SW 1271 (cell line): ENCODE results near the gene UNKL.

ENCODE experiments used
- DNase-seq, 2 experiments: peaks; one replicate each; lab custom pipeline; 2025; lab: John Stamatoyannopoulos, UW

Gene UNKL

DNA sequence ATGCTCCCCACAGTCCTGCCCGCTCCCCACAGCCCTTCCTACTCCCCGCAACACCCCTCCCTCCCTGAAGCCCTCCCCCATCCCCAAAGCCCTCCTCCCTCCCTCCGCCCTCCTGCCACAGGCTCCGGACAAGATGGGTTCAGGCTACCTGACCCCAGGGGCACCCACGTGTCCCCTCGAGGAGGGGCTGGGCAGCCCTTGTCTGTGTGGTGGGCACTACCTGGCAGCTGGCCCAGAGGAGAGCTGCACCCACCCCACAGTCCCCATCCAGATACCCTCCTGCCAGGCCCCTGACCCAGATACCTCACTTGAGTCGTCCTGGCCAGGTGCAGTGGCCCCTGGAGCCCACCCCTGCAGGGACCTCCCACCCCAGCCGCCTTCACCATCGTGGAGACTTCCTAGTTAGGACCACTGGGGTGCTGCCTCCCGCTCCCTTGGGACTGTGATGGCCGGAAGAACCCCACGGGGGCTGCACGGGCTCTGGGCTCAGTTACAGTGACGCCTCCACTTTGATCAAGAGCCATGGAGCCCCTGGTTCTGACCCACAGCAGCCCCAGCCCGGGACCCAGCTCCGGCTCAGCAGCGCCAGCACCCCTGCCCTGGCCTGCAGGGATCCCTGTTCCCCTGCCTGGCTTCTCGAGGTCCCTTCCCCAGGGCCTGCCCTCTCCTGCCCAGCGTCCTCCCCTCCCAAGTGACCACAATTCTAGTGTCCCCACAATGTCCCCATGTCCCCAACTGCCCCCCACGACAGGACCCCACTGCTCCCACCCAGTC is 17.2 kb upstream of the UNKL start:
- no peak for DNase-seq

DNA sequence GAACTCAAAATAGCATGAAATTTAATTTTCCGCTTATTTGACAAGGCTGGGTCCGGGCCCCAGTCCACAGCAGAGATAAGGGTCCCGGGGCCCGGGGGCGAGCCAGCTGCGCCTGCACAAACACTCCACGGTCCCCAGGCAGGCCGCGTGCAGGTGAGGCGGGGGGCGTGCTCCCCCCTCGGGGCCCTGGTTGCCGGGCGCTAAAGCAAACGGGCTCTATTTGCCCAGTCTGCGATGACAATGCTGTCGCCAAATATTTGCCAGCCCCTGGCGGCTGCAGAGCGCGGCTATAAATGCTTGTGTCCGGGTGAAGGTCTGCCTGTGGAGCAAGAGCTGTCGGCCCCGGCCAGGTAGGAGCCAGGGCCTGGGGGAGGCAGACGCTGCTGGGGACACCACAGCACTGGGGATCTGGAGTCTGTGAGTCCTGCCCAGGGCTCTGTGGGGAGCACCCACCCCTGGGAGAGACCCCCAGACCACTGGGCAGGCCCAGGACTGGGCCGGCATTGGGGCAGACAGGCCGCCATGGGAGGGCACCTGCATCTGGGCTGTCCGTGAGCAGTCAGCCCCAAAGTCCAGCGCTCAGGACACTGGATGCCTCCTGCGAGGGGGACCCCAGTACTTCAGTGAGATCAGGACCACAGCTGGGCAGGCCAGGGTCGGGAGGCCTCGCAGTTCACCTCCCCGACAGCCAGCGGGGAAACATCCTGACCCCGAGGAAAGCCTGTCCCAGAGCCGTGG is 16.4 kb upstream of the UNKL start, which contains the start of gene PERCC1:
Gene PERCC1, plus strand, starts transcription at position 320 of the 738 bp plus-strand sequence. CDS start 1,516 bp downstream, outside the sequence.
- DNase-seq: no peak

DNA sequence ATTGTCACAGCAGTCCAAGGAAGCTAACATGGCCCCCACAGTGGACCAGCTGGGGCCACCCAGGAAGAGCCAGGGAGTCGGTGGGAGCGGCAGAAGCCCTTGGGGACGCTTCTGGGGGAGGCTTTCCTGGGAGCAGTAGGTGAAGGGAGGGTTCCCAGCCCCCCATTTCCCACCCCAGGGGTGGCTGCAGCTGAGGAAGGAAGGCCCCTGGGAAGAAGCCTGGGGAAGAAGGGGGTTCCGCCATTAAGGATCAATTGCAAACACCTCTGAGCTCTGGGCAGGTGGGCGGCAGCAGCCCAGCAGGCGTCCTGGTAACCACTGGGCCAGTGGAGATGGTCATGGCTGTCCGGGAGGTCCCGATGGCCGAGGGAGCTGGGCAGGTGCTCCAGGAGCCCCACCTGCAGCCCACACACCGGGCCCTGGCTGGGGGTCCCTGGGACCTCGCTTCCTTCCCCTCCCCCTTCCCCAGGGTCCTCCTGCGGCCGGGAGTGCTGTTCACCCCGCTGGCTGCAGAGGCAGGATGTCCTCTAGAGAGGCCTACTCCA is 15.8 kb upstream of the UNKL start:
- no peak for DNase-seq

DNA sequence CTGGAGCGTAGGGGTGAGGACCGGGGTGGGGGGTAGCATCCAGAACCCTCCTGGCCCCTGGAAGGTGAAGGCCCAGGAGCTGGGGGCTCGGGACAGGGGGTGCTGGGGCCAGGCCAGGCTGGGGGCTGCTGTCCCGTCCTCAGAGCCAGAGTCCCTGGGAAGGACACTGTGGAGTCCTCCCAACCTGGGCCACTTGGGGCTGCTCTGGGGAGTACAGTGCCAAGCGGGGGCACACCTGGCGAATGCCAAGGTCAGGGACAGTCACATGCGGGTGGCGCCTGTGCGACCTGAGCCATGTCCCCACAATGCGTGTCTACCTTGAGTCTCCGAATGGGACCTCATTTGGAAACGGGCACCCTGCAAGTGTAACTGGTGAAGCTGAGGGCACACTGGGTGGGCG is 15.1 kb upstream of the UNKL start:
- DNase-seq: no peak

DNA sequence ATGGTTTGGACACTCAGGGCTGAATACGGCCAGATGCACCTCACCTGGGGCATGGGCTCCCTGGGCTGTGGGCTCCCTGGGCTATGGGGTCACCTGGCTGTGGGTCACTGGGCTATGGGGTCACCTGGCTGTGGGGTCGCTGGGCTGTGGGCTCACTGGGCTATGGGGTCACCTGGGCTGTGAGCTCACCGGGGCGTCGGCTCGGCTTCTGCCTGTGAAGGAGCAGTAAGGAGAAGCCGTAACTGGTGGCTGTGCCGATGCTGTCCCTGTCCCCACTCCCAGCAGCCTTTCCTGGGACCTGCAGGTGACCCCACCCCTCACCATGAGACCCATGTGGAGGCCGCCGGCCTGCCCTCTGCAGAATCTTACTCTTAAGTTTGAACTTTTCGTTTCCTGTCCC is 14.5 kb upstream of the UNKL start:
- DNase-seq: no peak

DNA sequence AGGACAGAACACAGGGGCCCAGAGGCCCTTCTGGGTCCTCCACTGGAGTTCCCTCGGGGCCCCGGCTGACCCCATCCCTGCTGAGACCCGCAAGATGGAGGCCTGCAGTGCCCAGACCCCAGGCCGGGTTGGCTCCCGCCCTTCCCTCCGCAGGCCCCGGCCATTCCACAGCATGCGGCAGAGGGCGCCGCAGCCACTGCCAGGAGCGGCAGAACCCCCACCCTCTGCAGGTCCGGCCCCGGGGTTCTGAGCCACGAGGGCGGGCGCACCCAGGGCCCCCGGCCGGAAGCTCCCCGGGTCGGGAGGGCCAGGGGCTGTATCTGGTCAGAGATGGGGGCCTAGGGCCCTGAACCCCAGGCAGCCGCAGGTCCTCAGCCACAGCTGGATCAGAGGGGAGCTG is 14.0 kb upstream of the UNKL start:
- DNase-seq: no peak

DNA sequence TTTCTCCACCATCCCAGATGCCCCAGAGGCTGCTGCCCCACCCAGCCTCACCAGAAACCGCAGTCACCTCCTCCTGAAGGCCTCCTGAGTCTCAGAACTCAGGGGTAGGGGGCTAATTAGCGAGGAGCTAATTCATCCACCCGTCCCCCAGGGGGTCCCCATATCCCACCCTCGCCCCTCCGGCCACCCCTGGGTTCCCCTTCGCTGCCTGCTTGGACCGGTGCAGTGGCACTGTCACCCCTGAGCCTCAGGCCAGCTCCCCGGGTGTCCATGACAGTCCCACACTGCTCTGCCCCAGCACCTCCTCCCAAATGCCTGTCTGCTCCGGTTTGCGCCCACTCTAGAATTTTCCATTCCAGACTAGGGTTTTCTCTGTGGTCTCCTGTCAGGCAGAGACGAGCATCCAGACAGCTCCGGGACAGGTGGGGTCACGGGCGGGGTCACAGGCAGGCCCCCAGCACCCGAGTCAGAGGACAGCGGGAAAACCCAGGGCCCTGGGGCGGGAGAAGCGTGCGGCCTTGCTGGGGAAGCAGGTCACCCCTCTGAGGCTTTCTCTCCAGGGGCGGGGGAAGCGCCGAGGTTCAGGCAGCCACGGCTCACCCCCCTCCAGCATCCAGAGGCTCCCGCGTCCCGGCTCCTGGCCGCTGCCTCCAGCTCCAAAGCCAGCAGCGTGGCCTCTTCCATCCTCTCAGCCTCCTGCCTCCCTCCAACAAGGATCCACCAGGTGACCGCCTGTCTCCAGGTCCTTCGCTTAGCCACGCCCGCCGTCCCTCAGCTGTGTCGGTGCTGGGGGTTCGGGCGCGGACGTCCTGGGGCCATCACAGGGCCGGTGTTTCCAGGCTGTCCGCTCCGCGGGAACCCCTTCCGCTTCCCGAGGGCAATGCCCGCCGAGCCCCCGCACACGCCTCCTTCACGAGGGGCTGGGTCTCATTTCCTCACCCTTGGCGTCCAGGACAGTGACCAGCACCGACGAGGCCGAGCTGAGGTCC is 13.3 kb upstream of the UNKL start:
- DNase-seq: no peak

DNA sequence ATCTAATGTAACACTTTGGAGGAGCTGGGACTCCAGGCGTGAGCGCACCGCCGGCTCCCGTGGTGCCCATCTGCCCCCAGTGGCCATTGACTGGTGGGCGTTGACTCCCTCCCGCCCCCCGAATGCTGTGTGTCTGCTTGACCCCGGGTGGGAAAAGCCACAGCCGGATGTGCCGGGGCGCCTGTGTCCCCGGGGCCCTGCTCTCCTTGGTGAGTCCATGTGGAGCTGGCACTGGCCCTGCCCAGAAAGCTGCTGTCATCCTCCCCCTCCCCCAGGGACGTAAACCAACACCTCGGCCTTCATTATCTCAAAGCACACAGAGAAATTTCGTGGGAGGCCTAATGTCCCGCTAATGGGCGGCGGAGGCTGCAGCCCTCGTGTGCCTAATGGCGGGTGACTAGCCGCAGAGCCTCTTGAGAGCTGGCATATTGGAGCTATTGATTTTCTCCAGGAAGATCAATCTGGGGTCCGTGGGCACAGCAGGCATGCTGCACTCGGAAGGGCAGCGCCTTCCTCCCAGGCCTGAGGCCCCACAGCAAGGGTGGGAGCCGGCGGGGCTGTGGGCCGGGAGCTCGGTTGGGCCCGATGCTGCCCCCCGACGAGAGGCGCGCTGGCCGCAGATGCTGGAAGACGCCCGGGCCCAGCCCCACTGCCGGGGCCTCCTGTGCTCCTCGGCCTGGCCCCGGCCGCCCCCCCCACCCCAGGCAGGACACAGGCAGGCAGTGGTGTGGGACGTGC is 12.4 kb upstream of the UNKL start:
- no peak for DNase-seq

DNA sequence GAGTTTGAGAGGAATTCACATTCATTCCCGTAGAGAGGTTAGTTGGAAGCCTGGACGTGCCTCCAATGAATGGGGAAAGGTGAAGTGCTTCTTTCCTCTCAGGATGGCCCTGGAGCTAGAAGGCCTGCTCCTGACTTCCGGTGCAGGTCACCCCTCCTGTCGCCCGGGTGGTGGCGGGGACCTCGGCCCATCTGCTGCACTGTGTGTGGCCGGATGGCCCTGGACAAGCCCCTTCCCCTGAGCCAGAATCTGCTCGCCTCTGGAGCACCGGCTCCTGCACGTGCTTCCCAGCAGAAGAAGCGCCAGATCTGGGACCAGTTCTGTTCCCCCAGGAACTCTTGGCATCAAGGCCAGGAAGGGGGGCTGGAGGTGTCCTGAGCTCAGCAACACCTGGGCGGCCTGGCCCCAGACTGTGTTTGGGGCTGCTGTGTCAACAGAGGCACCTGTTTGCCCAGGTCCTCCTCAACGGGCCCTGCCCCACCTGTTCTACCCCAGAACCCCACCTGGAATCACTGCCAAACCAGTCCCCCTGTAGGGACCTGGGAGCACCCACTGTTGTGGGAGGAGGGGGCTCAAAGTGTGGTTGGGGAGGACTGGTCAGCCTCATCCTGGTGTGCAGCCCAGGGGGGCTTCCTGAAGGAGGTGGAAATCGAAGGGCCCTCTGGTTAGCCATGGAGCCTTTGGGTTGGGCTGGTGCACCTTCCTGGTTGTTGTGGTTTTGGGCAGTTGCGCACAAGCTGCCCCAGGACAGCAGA is 11.3 kb upstream of the UNKL start:
- no peak for DNase-seq

DNA sequence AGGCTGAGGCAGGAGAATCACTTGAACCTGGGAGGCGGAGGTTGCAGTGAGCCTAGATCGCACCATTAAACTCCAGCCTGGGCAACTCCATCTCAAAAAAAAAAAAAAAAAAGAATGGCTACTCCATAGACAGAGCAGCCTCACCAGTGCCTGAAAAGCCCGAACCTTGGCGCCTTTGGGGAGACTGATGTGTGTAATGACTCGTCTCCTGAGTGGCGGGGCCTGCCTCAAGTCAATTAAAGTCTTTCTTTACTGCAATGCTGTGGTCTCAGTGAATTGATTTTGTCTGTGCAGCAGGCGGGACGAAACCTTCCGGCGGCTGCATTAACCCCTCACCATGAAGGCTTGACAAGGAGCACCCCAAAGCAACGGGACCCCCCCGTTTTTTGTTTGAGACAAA is 9.5 kb upstream of the UNKL start:
- no peak for DNase-seq

DNA sequence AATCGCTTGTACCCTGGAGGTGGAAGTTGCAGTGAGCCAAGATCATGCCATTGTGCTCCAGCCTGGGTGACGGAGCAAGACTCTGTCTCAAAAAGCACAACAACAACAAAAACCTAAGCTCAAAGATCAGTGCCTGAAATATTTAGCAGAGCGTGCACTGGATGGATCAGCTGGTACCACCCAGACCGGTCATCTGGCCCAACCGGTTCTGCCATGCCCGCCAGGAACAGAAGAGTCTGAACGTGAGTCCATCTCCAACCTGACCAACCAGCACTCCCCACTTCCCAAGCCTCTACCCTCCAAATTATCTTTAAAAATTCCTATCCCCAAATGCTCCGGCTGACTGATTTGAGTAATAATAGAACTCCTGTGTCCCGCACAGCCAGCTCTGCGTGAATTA is 7.6 kb upstream of the UNKL start:
- no peak for DNase-seq

DNA sequence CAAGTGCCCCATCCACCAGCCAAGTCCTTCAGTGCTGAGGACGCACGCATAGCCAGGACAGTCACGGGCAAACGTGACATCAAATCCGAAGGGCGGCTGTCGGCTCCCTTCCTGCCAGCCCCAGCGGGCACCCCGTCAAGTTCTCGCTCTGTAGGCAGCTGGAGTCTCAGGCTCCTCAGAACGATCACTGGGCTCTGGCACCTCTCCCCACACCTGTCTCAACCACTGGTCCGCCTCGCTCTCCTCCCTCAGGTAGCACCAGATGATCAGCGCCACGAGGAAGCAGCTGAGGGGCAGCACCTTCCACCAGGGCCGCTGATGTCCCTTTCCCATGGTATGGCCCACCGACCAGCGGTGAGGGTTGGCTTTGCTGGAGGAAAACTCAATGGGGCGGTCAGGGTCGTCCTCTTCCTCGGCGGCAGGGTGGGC is 5.6 kb upstream of the UNKL start:
- no peak for DNase-seq

DNA sequence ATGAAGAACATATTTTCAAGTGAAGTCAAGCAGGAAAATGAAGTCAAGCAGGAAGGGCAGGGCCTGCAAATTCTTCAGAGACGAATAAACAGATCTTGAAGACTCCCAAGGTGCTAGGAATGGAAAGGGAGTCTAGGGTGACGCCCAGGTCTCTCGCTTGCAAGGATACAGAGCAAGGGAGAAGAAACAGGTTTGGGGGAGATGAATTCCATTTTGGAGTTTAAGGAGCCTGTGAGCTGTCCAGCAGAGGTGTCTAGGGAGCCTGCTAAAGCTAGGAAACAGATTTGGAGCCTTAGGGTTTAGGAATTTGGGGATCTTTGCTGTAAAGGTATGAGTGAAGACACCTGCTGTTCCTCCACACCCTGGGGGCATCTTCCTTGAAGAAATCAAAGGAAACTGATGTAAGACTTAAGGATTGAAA is 2.0 kb upstream of the UNKL start:
- peak in 1 of 2 experiments; percentile 11 for DNase-seq

DNA sequence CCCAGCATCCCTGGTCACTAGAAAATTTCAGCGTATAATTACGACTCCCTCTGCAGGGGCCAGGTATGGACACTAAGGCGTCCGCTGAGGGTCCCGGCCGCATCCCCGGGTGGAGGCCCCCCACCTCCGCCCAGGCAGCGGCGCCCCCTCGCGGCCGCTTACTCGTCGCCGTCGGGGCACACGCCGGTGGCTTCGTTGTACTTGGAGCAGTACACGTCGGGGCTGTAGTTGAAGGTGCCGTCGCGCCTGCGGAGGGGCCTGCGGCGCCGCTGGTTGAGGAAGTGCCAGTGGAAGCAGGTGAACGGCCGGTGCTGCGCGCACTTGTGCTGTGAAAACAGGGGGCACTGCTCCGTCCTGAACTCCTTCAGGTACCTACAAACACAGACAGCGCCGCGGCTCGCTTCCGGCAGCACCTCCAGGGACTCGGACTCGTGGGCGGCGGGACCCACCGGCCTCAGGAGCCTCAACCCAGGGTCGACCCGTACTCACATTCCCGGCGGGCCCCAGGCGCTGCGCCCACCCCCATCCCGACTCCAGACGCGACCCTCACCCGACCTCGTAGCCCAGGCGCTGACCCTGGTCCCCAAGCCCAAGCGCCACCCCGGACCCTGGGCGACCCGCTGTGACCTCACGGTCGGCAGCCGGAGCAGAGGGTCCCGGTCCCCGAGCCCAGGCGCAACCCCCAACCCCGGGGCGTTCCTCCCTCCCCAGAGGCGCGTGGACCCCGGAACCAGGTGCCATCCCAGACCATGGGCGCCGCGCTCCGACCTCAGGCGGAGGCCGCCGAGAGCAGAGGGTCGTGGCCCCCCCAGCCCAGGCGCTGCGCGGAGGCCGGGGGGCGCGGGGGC is 596 bp downstream of the UNKL start:
- peak in 1 of 2 experiments; percentile 42 for DNase-seq

DNA sequence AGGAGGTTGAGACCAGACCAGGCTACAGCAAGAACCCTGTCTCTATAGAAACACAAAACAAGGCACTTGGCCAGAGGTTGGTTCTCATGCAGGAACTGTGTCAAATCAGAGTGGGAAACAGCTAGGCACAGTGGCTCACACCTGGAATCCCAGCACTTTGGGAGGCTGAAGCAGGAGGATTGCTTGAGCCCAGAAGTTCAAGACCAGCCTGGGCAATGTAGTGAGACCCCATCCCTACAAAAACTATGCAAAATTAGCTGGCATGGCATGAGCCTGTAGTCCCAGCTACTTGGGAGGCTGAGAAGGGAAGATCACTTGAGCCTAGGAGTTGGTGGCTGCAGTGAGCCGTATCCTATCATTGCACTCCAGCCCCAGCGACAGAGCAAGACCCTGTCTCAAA is 1.7 kb downstream of the UNKL start:
- DNase-seq: no peak

DNA sequence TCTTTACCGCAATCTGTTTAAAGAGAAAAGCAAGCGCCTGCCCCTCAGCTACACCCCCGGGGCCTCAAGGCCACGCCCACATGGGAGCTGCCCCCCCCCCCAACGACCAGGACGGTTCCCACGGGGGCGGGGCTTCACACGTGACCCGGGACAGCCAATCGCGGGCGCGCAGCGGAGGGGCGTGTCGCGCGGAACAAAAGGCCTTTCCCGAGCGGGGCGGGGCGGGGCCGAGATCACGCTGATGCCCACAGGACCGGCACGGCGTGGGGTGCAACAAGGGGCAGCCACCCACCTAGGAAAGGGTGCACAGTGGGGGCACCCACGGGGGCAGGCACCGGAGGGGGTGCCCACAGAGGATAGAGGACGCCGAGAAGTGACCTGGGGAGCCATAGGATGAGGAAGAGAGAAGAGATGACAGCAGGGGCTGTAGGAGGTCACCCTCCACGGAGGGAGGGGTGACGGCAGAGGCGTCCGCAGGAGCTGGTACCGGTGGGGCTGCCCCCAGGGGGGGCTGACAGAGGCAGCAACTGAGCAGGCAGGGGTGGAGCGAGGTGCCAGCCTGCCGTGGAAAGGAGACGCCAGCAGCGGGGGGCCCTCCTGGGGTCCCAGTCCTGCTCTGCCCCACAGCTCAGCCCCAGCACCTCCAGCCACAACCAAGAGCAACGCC is 6.2 kb downstream of the UNKL start:
- peak in 1 of 2 experiments; percentile 69 for DNase-seq

DNA sequence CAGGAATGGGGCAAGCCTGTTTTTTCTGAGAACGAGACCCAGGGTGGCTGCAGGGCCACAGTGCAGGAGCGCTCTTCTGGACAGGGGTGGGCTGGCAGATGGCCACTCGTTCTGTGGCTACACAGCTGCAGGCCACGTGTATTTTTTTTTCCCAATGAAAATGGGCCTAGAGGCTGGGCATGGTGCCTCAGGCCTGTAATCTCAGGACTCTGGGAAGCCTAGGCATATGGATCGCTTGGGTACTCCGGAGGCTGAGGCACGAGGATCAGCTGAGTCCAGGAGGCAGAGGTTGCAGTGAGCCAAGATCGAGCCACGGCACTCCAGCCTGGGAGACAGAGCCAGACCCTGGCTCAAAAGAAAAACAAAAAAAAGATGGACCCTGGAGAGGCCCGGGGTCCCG is 6.8 kb downstream of the UNKL start:
- DNase-seq: no peak

DNA sequence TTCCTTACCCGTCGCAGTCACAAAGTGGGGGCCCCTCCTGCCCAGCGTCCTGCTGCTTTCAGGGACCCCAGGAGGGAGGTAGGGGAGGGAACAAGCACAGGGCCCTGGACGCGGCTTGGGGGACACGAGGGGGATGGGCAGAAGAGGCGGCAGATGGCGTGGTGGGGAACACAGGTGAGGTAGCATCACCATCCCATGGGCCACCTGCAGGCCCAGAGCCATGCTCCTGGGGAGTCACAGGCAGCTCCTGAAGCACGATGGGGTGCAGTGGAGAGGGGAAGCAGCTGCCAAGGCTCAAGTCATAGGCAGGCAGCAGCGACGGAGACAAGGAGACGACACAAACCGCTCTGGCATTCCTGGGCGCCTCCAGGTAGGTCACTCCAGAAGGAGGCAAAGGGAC is 10.8 kb downstream of the UNKL start:
- DNase-seq: no peak

DNA sequence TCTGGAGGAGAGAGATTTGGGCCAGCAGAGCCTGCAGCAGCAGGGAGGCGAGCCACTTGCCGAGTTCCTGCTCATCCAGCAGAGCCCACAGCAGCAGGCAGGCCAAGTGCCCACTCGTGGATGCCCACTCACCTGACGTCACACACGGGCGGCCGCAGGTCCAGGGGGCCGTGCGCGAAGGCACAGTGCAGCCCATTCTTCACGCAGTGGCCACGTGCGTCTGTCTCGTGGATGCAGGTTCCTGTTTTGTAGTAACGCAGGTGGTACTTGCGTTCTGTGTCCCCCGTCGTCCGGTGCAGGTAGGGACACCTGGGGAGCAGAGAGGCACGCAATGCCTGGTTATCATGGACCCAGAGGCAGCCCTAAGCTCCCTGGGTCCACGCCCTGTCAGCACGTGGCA is 11.5 kb downstream of the UNKL start:
- no peak for DNase-seq
